ENCODE data around the gene UNCX. TPM values are rescaled to one million over a fixed set of nuclear protein-coding genes. Genes with fewer than 3 reads are reported as not detected.

Gene UNCX
- total and polyA plus RNA-seq, 2 of the 8 experiments (the other 6 are each of a cell fraction or from before 2014, with no cell fraction given), result not detected

DNA sequence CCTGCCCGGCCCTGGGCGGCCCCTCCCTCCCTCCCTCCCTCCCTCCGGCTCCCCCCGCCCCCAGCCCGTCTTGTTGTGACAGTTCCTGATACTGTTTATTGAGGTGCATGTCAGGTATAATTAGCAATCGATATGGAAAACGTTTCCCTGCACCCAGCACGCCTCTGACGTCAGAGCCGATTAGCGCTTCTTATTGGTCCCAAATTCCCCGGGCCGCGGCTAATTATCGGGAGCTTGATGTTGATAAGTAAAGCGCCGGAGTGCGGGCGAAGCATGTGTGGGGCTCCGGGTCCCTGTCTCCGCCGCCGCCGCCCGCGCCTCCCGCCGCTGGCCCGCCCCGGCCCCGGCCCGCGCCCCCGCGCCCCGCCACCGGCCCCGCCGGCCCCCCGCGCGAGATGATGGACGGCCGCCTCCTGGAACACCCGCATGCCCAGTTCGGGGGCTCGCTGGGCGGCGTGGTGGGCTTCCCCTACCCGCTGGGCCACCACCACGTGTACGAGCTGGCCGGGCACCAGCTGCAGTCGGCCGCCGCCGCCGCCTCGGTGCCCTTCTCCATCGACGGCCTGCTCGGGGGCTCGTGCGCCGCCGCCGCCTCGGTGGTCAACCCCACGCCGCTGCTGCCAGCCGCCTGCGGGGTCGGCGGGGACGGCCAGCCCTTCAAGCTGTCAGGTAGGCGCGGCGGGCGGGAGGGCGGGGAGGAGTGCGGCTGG lies at the start of gene UNCX (continued):
- TF ChIP-seq ATF3 (IDR thresholded peaks at IDR 0.05; ENCODE audit: insufficient read depth, low read depth, low read length) (no peak), ASH2L (IDR thresholded peaks at IDR 0.05; ENCODE audit: low read length) (no peak), GABPA (IDR thresholded peaks at IDR 0.05; ENCODE audit: borderline replicate concordance, insufficient read depth, low read length) (no peak), SP2 (IDR thresholded peaks at IDR 0.05; ENCODE audit: low read length) (no peak), MAX (IDR thresholded peaks at IDR 0.05) (peak; percentile 57), TBP (IDR thresholded peaks at IDR 0.05; ENCODE audit: low read depth, low read length) (no peak)
